Activated CD8-positive, alpha-beta T cell treated with anti-CD3 and anti-CD28 coated beads, Interleukin-2, amount 10 ng/mL, durations not matched to agents 7 days and 5 days (primary cell): ENCODE results near the gene FGF4. TPM values are rescaled to one million over a fixed set of nuclear protein-coding genes. Genes with fewer than 3 reads are reported as not detected.

Experiments used
- ATAC-seq: fragments of 150-1000 bp; cut with Tn5 transposase; one replicate; pipeline ENCODE4 v1.10.0; 2021; ENCODE audit warnings: moderate library complexity
- CTCF ChIA-PET: fragments of 350-600 bp; sonication (Branson Sonifier 250); formaldehyde crosslinking; loops from one replicate; lab custom pipeline; 2021; ENCODE audit warnings: antibody characterized with exemption; lab: Charles Lee
- POLR2A ChIA-PET: fragments of 350-600 bp; sonication (Branson Sonifier 250); formaldehyde crosslinking; loops from one replicate; lab custom pipeline; 2021; ENCODE audit warnings: antibody characterized with exemption; lab: Charles Lee
- DNase-seq: peaks from one replicate; pipeline ENCODE4 v3.0.0-alpha.2; 2020
- H3K27ac Mint-ChIP-seq: one replicate; pipeline ENCODE4 v1.8.0; 2021; ENCODE audit warnings: mild to moderate bottlenecking, mixed read lengths
- H3K27me3 Mint-ChIP-seq: one replicate; pipeline ENCODE4 v1.8.0; 2021; ENCODE audit warnings: low read depth, mixed read lengths
- H3K36me3 Mint-ChIP-seq: one replicate; pipeline ENCODE4 v1.8.0; 2021; ENCODE audit warnings: low read depth, mixed read lengths
- H3K4me1 Mint-ChIP-seq: one replicate; pipeline ENCODE4 v1.8.0; 2021; ENCODE audit warnings: low read depth, mixed read lengths
- H3K4me3 Mint-ChIP-seq: one replicate; pipeline ENCODE4 v1.8.0; 2021; ENCODE audit warnings: mild to moderate bottlenecking, mixed read lengths
- H3K9me3 Mint-ChIP-seq: one replicate; pipeline ENCODE4 v1.8.0; 2022; ENCODE audit warnings: mixed read lengths; ENCODE audit not compliant: insufficient read depth
- total RNA-seq, 2 experiments: library from RNA; stranded (reverse); gene quantifications; one replicate each; pipeline ENCODE4 v1.2.3, GENCODE V29; 2021

The FGF4 gene
- total RNA-seq, result not detected

- Mint-ChIP-seq H3K27ac (no peak within 1 kb of the TSS), H3K36me3 (no peaks in the 10 kb centered on the region), H3K9me3 (no peaks in the 10 kb centered on the region), H3K4me3 (no peak within 1 kb of the TSS), H3K27me3 (peaks cover 41% of the 10 kb centered on the region), H3K4me1 (no peaks in the 10 kb centered on the region)
- ATAC-seq, result no peak
- ChIA-PET POLR2A (no interaction called here), CTCF (no interaction called here)
- DNase-seq, result no peak
These were observed at the start of gene FGF4 for GRCh38 chr11:69775163-69775755. TSS of gene FGF4 (minus strand) at chr11:69775341. CDS start at chr11:69775084, 257 bp downstream.

GRCh38 chr11:69823641-69824265, 48.6 kb upstream of the FGF4 start:
- CTCF ChIA-PET, result no interaction called here

GRCh38 chr11:69822676-69823494, 47.7 kb upstream of the FGF4 start:
- peaks cover 30% of the 10 kb centered on the region for H3K27me3 Mint-ChIP-seq
- ATAC-seq (no peak), DNase-seq (no peak)
- CTCF ChIA-PET, result no interaction called here
- POLR2A ChIA-PET, result no interaction called here
- H3K9me3 Mint-ChIP-seq, result no peaks in the 10 kb centered on the region
- no peak overlapping the region for H3K27ac Mint-ChIP-seq
- no peaks in the 10 kb centered on the region for H3K4me1 Mint-ChIP-seq
- no peaks in the 10 kb centered on the region for H3K36me3 Mint-ChIP-seq
- no peak overlapping the region for H3K4me3 Mint-ChIP-seq

More at GRCh38 chr11:69823641-69824265, 48.6 kb upstream of the FGF4 start:
- ATAC-seq (no peak), DNase-seq (no peak)
- Mint-ChIP-seq H3K27ac (no peak overlapping the region), H3K4me1 (no peaks in the 10 kb centered on the region), H3K36me3 (no peaks in the 10 kb centered on the region), H3K9me3 (no peaks in the 10 kb centered on the region), H3K4me3 (no peak overlapping the region), H3K27me3 (peaks cover 30% of the 10 kb centered on the region)
- POLR2A ChIA-PET, result no interaction called here

GRCh38 chr11:69821511-69822040, 46.4 kb upstream of the FGF4 start:
- no peak for DNase-seq

GRCh38 chr11:69820441-69820840, 45.3 kb upstream of the FGF4 start:
- ChIA-PET POLR2A (no interaction called here), CTCF (no interaction called here)
- Mint-ChIP-seq H3K36me3 (no peaks in the 10 kb centered on the region), H3K27me3 (peaks cover 39% of the 10 kb centered on the region), H3K4me1 (no peaks in the 10 kb centered on the region), H3K9me3 (no peaks in the 10 kb centered on the region), H3K27ac (no peak overlapping the region), H3K4me3 (no peak overlapping the region)
- ATAC-seq (no peak), DNase-seq (no peak)

More at GRCh38 chr11:69821511-69822040, 46.4 kb upstream of the FGF4 start:
- ATAC-seq, result no peak
- POLR2A ChIA-PET, result no interaction called here
- Mint-ChIP-seq H3K27me3 (peaks cover 32% of the 10 kb centered on the region), H3K4me1 (no peaks in the 10 kb centered on the region), H3K9me3 (no peaks in the 10 kb centered on the region), H3K27ac (no peak overlapping the region), H3K36me3 (no peaks in the 10 kb centered on the region), H3K4me3 (no peak overlapping the region)
- CTCF ChIA-PET, result no interaction called here

GRCh38 chr11:69819541-69820070, 44.5 kb upstream of the FGF4 start:
- no peaks in the 10 kb centered on the region for H3K9me3 Mint-ChIP-seq
- CTCF ChIA-PET, result no interaction called here
- no peak for DNase-seq
- POLR2A ChIA-PET, result no interaction called here
- peaks cover 42% of the 10 kb centered on the region for H3K27me3 Mint-ChIP-seq
- no peaks in the 10 kb centered on the region for H3K36me3 Mint-ChIP-seq
- no peaks in the 10 kb centered on the region for H3K4me1 Mint-ChIP-seq
- ATAC-seq, result no peak
- no peak overlapping the region for H3K27ac Mint-ChIP-seq
- no peak overlapping the region for H3K4me3 Mint-ChIP-seq

- POLR2A ChIA-PET, result no interaction called here
- DNase-seq (no peak), ATAC-seq (no peak)
- Mint-ChIP-seq H3K27me3 (peaks cover 46% of the 10 kb centered on the region), H3K4me3 (no peak within 1 kb of the TSS), H3K36me3 (no peaks in the 10 kb centered on the region), H3K9me3 (no peaks in the 10 kb centered on the region), H3K4me1 (no peaks in the 10 kb centered on the region), H3K27ac (no peak within 1 kb of the TSS)
- CTCF ChIA-PET, result no interaction called here
These were observed 43.7 kb upstream of the FGF4 start, which contains the start of gene FGF3 for GRCh38 chr11:69818603-69819441. TSS of gene FGF3 (minus strand) at chr11:69819416. CDS start at chr11:69818933, 483 bp downstream.

- Mint-ChIP-seq H3K4me1 (no peaks in the 10 kb centered on the region), H3K9me3 (no peaks in the 10 kb centered on the region), H3K27ac (no peak overlapping the region), H3K36me3 (no peaks in the 10 kb centered on the region), H3K27me3 (peaks cover 44% of the 10 kb centered on the region), H3K4me3 (no peak overlapping the region)
- DNase-seq (no peak), ATAC-seq (no peak)
- ChIA-PET CTCF (no interaction called here), POLR2A (no interaction called here)
These were observed 43.1 kb upstream of the FGF4 start for GRCh38 chr11:69818231-69818602.

GRCh38 chr11:69817265-69818230, 42.4 kb upstream of the FGF4 start:
- ChIA-PET CTCF (no interaction called here), POLR2A (no interaction called here)
- no peak for ATAC-seq
- Mint-ChIP-seq H3K27me3 (peaks cover 41% of the 10 kb centered on the region), H3K27ac (no peak overlapping the region), H3K9me3 (no peaks in the 10 kb centered on the region), H3K4me3 (no peak overlapping the region), H3K4me1 (no peaks in the 10 kb centered on the region), H3K36me3 (no peaks in the 10 kb centered on the region)
- no peak for DNase-seq

- Mint-ChIP-seq H3K4me3 (no peak overlapping the region), H3K4me1 (no peaks in the 10 kb centered on the region), H3K27ac (no peak overlapping the region), H3K36me3 (no peaks in the 10 kb centered on the region), H3K27me3 (peaks cover 38% of the 10 kb centered on the region), H3K9me3 (no peaks in the 10 kb centered on the region)
- no peak for ATAC-seq
- CTCF ChIA-PET, result no interaction called here
- DNase-seq, result no peak
- POLR2A ChIA-PET, result no interaction called here
These were observed 41.5 kb upstream of the FGF4 start for GRCh38 chr11:69816671-69817070.
